SK-N-SH (cell line): ENCODE measurements around the gene MYORG. TPM values are rescaled to one million over a fixed set of nuclear protein-coding genes. Genes with fewer than 3 reads are reported as not detected.
A peak's percentile ranks its signal among the peaks of the same experiment; 100 is the strongest.

Experiments
- CTCF ChIA-PET: fragments of 300-600, 350-600 bp; formaldehyde crosslinking; extraction: SDS; loops from one replicate; lab custom pipeline; 2021; lab: Yijun Ruan, JAX
- POLR2A ChIA-PET: fragments of 350-600 bp; sonication (Branson Sonifier 250); formaldehyde crosslinking; extraction: SDS; loops from one replicate; lab custom pipeline; 2020; ENCODE audit warnings: antibody characterized with exemption, inconsistent platforms; lab: Yijun Ruan, JAX
- DNase-seq: peaks from one replicate; pipeline ENCODE4 v3.0.0; 2012
- H2AFZ ChIP-seq: fragments of 200-600 bp; sonication (generic); 2 replicates; pipeline ENCODE4 v1.8.1; 2016; ENCODE audit warnings: antibody characterized with exemption, mild to moderate bottlenecking, low read depth
- H3F3A ChIP-seq: fragments of 200-600 bp; sonication (generic); replicated peaks from 2 replicates; pipeline ENCODE3; 2016; ENCODE audit warnings: antibody characterized with exemption, mild to moderate bottlenecking; ENCODE audit not compliant: insufficient read depth
- H3K27ac ChIP-seq, 2 experiments: fragments of 200-500 bp in 1 of 2; fragments of 200-600 bp in 1 of 2; sonication (Bioruptor generic) in 1 of 2; sonication (generic), shearing (Covaris generic) in 1 of 2; 2 replicates each; pipeline versions ENCODE4 v1.5.1 to v1.6.1; 2014 to 2016; ENCODE audit warnings: low read depth in 2 of 2, inconsistent platforms in 1 of 2, low read length in 1 of 2, mild to moderate bottlenecking in 1 of 2, mixed read lengths in 1 of 2
- H3K27me3 ChIP-seq: fragments of 200-600 bp; sonication (generic), shearing (Covaris generic); 2 replicates; pipeline ENCODE4 v1.6.1; 2016; ENCODE audit warnings: mixed run types; ENCODE audit not compliant: insufficient read depth
- H3K36me3 ChIP-seq, 2 experiments: fragments of 200-500 bp in 1 of 2; fragments of 200-600 bp in 1 of 2; sonication (Bioruptor generic) in 1 of 2; sonication (generic) in 1 of 2; replicated peaks in 1 of 2; 2 replicates each; pipeline versions ENCODE3 to v1.5.1; 2014 to 2016; ENCODE audit warnings: low read length in 1 of 2, mild to moderate bottlenecking in 1 of 2; ENCODE audit not compliant: insufficient read depth in 2 of 2, control insufficient read depth in 1 of 2
- H3K4me1 ChIP-seq, 2 experiments: fragments of 200-500 bp in 1 of 2; fragments of 200-600 bp in 1 of 2; sonication (Bioruptor generic) in 1 of 2; sonication (generic), shearing (Covaris generic) in 1 of 2; 2 replicates each; pipeline versions ENCODE4 v1.5.1 to v1.6.1; 2014 to 2016; ENCODE audit warnings: low read depth in 1 of 2, low read length in 1 of 2, mixed run types in 1 of 2; ENCODE audit not compliant: insufficient read depth in 2 of 2, control insufficient read depth in 1 of 2
- H3K4me2 ChIP-seq: fragments of 200-600 bp; sonication (generic), shearing (Covaris generic); 2 replicates; pipeline ENCODE4 v1.6.1; 2017; ENCODE audit warnings: mixed run types
- H3K4me3 ChIP-seq, 2 experiments: fragments of 200-500 bp in 1 of 2; fragments of 200-600 bp in 1 of 2; sonication (Bioruptor generic) in 1 of 2; sonication (generic), shearing (Covaris generic) in 1 of 2; 2 replicates each; pipeline versions ENCODE4 v1.5.1 to v1.8.1; 2014 to 2016; ENCODE audit warnings: low read depth in 2 of 2, inconsistent platforms in 1 of 2, low read length in 1 of 2, mild to moderate bottlenecking in 1 of 2, mixed read lengths in 1 of 2, moderate library complexity in 1 of 2
- H3K79me2 ChIP-seq: fragments of 200-600 bp; sonication (generic); 2 replicates; pipeline ENCODE4 v1.8.1; 2017; ENCODE audit warnings: mild to moderate bottlenecking; ENCODE audit not compliant: insufficient read depth
- H3K9ac ChIP-seq: fragments of 200-600 bp; sonication (generic); 2 replicates; pipeline ENCODE4 v1.6.1; 2017; ENCODE audit warnings: mixed run types
- H3K9me2 ChIP-seq: fragments of 200-600 bp; sonication (generic); 2 replicates; pipeline ENCODE4 v1.6.1; 2017; ENCODE audit warnings: mixed run types
- H3K9me3 ChIP-seq: fragments of 200-600 bp; sonication (generic); 2 replicates; pipeline ENCODE4 v1.6.1; 2017; ENCODE audit warnings: mixed run types, mild to moderate bottlenecking, moderate library complexity
- H4K20me1 ChIP-seq: fragments of 200-600 bp; sonication (generic); 2 replicates; pipeline ENCODE4 v1.6.1; 2017; ENCODE audit warnings: mild to moderate bottlenecking, mixed run types; ENCODE audit not compliant: insufficient read depth
- EP300 ChIP-seq, 2 experiments: IDR thresholded peaks; 2 replicates each; pipeline versions ENCODE4 v1.4.0 to v1.6.1; 2012; ENCODE audit warnings: borderline replicate concordance in 1 of 2, low read depth in 1 of 2, low read length in 1 of 2
- IRF3 ChIP-seq: fragments of 150-350 bp; IDR thresholded peaks from 2 replicates; pipeline ENCODE4 v1.6.1; 2016; ENCODE audit warnings: mild to moderate bottlenecking, low read depth, low read length
- MAX ChIP-seq: IDR thresholded peaks from 2 replicates; pipeline ENCODE4 v1.4.0; 2012; ENCODE audit warnings: low read depth
- MEF2A ChIP-seq: IDR thresholded peaks from 2 replicates; pipeline ENCODE4 v1.4.0; 2012; ENCODE audit warnings: low read depth, borderline replicate concordance
- NRF1 ChIP-seq: IDR thresholded peaks from 2 replicates; pipeline ENCODE4 v1.6.1; 2012; ENCODE audit warnings: low read depth, mild to moderate bottlenecking, low read length
- RAD21 ChIP-seq: IDR thresholded peaks from 2 replicates; pipeline ENCODE4 v1.6.1; 2012; ENCODE audit warnings: mild to moderate bottlenecking, low read length
- REST ChIP-seq: IDR thresholded peaks from 2 replicates; pipeline ENCODE4 v1.6.1; 2012; ENCODE audit warnings: mild to moderate bottlenecking, low read depth, low read length, moderate library complexity
- TEAD4 ChIP-seq: IDR thresholded peaks from 2 replicates; pipeline ENCODE4 v1.4.0; 2012; ENCODE audit warnings: mild to moderate bottlenecking, borderline replicate concordance; ENCODE audit not compliant: insufficient read depth
- YY1 ChIP-seq: IDR thresholded peaks from 2 replicates; pipeline ENCODE4 v1.4.0; 2012; ENCODE audit warnings: low read depth, mild to moderate bottlenecking
- WGBS: methylation state at CpG from one replicate; pipeline ENCODE4 v1.1.6; 2017; ENCODE audit warnings: low lambda C conversion rate; 5-methylcytosine and 5-hydroxymethylcytosine counted together
- polyA plus RNA-seq, 3 experiments: library from polyadenylated mRNA; depleted of rRNA; stranded (reverse); fragments of >200 nt; gene quantifications; 2 replicates each; pipeline ENCODE4 v1.2.3, GENCODE V29; 2012

MYORG gene
- polyA plus RNA-seq, 1 of the 3 experiments (the other 2 are of a cell fraction) = 1.1 TPM

- Histone ChIP-seq H3K79me2 (no peaks in the 10 kb centered on the region; the same call in 1 of the 2 replicates), H3K9ac (no peak overlapping the region), H3F3A (no peaks in the 10 kb centered on the region), H3K4me3 (no peak overlapping the region), H3K27ac (peak overlapping the region in 1 of 2 experiments; percentile 69; a peak in 2 of 4 replicates)
- 64% methylated on average over 2 of the region's 2 CpGs for whole genome bisulfite sequencing
- peak in 1 of 2 experiments; percentile 67; a peak in 1 of 4 replicates for TF ChIP-seq EP300 (IDR thresholded peaks at IDR 0.05; ENCODE audit: borderline replicate concordance in 1 of 2, low read depth in 1 of 2, low read length in 1 of 2)
- no peak for TF ChIP-seq MAX
- TF ChIP-seq, all 33 proteins: peak for 1
- H4K20me1 ChIP-seq = peaks cover 87% of the 10 kb centered on the region
- H3K4me2 ChIP-seq = no peak overlapping the region
- peaks cover 0 to 3% of the 10 kb centered on the region in 2 experiments for H3K36me3 ChIP-seq
- no peaks in the 10 kb centered on the region for H3K27me3 ChIP-seq
- H3K9me3 ChIP-seq = no peaks in the 10 kb centered on the region
- H2AFZ ChIP-seq = no peak overlapping the region
- CTCF ChIA-PET = interaction anchor here (1.0 to 3.7 kb wide), 12 partner anchors 9 to 194 kb away, joined by 3 to 23 read pairs (median 10); no protein-coding TSS in a partner anchor
- H3K9me2 ChIP-seq = no peaks in the 10 kb centered on the region
- H3K4me1 ChIP-seq = peaks cover 0 to 22% of the 10 kb centered on the region in 2 experiments; a peak in 1 of 4 replicates
- POLR2A ChIA-PET = interaction anchor here (0.9 kb wide), 1 partner anchor 22 kb away, joined by 5 read pairs; no protein-coding TSS in a partner anchor
- DNase-seq = no peak
Observed at GRCh38 chr9:34409154-34409553, 32.5 kb upstream of the MYORG start.

- Histone ChIP-seq H2AFZ (no peak overlapping the region), H3K79me2 (no peaks in the 10 kb centered on the region; the same call in 1 of the 2 replicates), H3K9me2 (no peaks in the 10 kb centered on the region), H4K20me1 (peaks cover 85% of the 10 kb centered on the region), H3K4me1 (peaks cover 0 to 20% of the 10 kb centered on the region in 2 experiments; a peak in 1 of 4 replicates), H3K9me3 (no peaks in the 10 kb centered on the region), H3K27me3 (no peaks in the 10 kb centered on the region), H3K9ac (no peak overlapping the region), H3K4me2 (no peak overlapping the region)
- ChIA-PET POLR2A (no interaction called here), CTCF (interaction anchor here (1.1 to 3.7 kb wide), 10 partner anchors 8 to 183 kb away, joined by 3 to 23 read pairs (median 6); no protein-coding TSS in a partner anchor)
- WGBS = 88% methylated on average over 1 of the region's 1 CpG
- TF ChIP-seq IRF3 = no peak
- no peak for TF ChIP-seq RAD21
- TF ChIP-seq NRF1 = no peak
- no peak for TF ChIP-seq MEF2A
- no peak for TF ChIP-seq TEAD4
- TF ChIP-seq, all 33 proteins: peak for 0
- Histone ChIP-seq H3K4me3 (no peak overlapping the region), H3F3A (peaks cover 6% of the 10 kb centered on the region), H3K27ac (no peak overlapping the region), H3K36me3 (peaks cover 5 to 7% of the 10 kb centered on the region in 2 experiments)
- no peak for DNase-seq
Observed at GRCh38 chr9:34408173-34408572, 31.5 kb upstream of the MYORG start.

GRCh38 chr9:34406219-34406618 lies 29.5 kb upstream of the MYORG start:
- DNase-seq = no peak
- Histone ChIP-seq H3K4me1 (peaks cover 0 to 20% of the 10 kb centered on the region in 2 experiments; a peak in 1 of 4 replicates), H3K27me3 (no peaks in the 10 kb centered on the region), H4K20me1 (peaks cover 72% of the 10 kb centered on the region), H3K4me3 (no peak overlapping the region), H2AFZ (no peak overlapping the region), H3K27ac (no peak overlapping the region), H3K9ac (no peak overlapping the region), H3K36me3 (peaks cover 13 to 22% of the 10 kb centered on the region in 2 experiments), H3K4me2 (no peak overlapping the region), H3K9me3 (no peaks in the 10 kb centered on the region), H3K79me2 (no peaks in the 10 kb centered on the region; the same call in 1 of the 2 replicates), H3F3A (peaks cover 6% of the 10 kb centered on the region), H3K9me2 (no peaks in the 10 kb centered on the region)
- POLR2A ChIA-PET = no interaction called here
- 92% methylated on average over 1 of the region's 1 CpG for WGBS
- TF ChIP-seq REST = peak; percentile 40; the same call in 1 of the 2 replicates
- TF ChIP-seq YY1 = no peak
- TF ChIP-seq, all 33 proteins: peak for 1
- CTCF ChIA-PET = interaction anchor here (1.1 to 4.7 kb wide), 7 partner anchors 9 to 199 kb away, joined by 6 to 155 read pairs (median 59); no protein-coding TSS in a partner anchor
